Effector memory CD4-positive, alpha-beta T cell (primary cell): Measurements from ENCODE around the gene RNASE8.

ENCODE experiments used
- DNase-seq, 3 donors: peaks; one replicate each; pipeline ENCODE4 v3.0.0-alpha.2; 2020
- H3K27ac ChIP-seq: 2 replicates; pipeline ENCODE4 v1.7.0; 2013; ENCODE audit warnings: mild to moderate bottlenecking, low read length, moderate library complexity; ENCODE audit not compliant: insufficient read depth, poor library complexity, severe bottlenecking
- H3K27me3 ChIP-seq: replicated peaks from 2 replicates; pipeline ENCODE4 v1.7.0; 2013; ENCODE audit warnings: mild to moderate bottlenecking, low read length; ENCODE audit not compliant: insufficient read depth, control insufficient read depth, poor library complexity, severe bottlenecking
- H3K36me3 ChIP-seq: 2 replicates; pipeline ENCODE4 v1.7.0; 2013; ENCODE audit warnings: mild to moderate bottlenecking, low read length, moderate library complexity; ENCODE audit not compliant: control insufficient read depth, insufficient read depth
- H3K4me1 ChIP-seq: 2 replicates; pipeline ENCODE4 v1.7.0; 2013; ENCODE audit warnings: low read length, mild to moderate bottlenecking; ENCODE audit not compliant: control insufficient read depth, insufficient read depth, poor library complexity, severe bottlenecking
- H3K4me3 ChIP-seq: 2 replicates; pipeline ENCODE4 v1.7.0; 2013; ENCODE audit warnings: low read length, low read depth, mild to moderate bottlenecking; ENCODE audit not compliant: insufficient read depth, poor library complexity, severe bottlenecking
- H3K9me3 ChIP-seq: 2 replicates; pipeline ENCODE4 v1.7.0; 2013; ENCODE audit warnings: mild to moderate bottlenecking, low read length, moderate library complexity; ENCODE audit not compliant: control insufficient read depth

The RNASE8 gene

DNA sequence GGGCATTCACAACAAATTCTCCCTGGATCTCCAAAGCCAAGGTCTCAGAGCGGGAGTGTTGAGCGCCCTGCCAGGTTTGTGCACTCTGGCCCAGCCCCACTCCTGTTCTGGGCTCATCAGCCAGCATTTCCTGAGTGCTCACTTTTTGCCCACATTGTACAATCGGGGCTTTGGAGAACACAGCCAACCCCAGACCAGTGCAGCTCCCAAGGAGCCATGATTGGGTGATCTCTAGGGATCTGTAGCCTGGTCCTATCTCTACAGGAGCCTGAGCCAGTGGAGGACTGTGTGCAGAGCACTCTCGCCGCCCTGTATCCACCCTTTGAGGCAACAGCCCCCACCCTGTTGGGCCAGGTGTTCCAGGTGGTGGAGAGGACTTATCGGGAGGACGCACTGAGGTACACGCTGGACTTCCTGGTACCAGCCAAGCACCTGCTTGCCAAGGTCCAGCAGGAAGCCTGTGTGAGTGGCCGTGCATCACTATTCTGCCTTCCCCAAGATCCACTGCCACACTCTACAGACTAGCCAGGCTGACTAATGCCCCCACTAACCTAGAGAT lies 15.2 kb downstream of the RNASE8 start:
- H3K4me3 ChIP-seq, result no peak overlapping the region

DNA sequence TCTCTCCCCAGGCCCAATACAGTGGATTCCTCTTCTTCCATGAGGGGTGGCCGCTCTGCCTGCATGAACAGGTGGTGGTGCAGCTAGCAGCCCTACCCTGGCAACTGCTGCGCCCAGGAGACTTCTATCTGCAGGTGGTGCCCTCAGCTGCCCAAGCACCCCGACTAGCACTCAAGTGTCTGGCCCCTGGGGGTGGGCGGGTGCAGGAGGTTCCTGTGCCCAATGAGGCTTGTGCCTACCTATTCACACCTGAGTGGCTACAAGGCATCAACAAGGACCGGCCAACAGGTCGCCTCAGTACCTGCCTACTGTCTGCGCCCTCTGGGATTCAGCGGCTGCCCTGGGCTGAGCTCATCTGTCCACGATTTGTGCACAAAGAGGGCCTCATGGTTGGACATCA lies 16.3 kb downstream of the RNASE8 start:
- no peak overlapping the region for H3K4me3 ChIP-seq
- peaks cover 29% of the 10 kb centered on the region for H3K27me3 ChIP-seq
- peaks cover 28% of the 10 kb centered on the region for H3K4me1 ChIP-seq
- no peaks in the 10 kb centered on the region for H3K9me3 ChIP-seq
- H3K27ac ChIP-seq, result no peak overlapping the region
- H3K36me3 ChIP-seq, result no peaks in the 10 kb centered on the region
- no peak for DNase-seq

More for the DNA sequence above, 15.2 kb downstream of the RNASE8 start:
- no peak overlapping the region for H3K27ac ChIP-seq
- DNase-seq, result no peak
- peaks cover 35% of the 10 kb centered on the region for H3K4me1 ChIP-seq
- no peaks in the 10 kb centered on the region for H3K36me3 ChIP-seq
- peaks cover 38% of the 10 kb centered on the region for H3K27me3 ChIP-seq
- H3K9me3 ChIP-seq, result no peaks in the 10 kb centered on the region

DNA sequence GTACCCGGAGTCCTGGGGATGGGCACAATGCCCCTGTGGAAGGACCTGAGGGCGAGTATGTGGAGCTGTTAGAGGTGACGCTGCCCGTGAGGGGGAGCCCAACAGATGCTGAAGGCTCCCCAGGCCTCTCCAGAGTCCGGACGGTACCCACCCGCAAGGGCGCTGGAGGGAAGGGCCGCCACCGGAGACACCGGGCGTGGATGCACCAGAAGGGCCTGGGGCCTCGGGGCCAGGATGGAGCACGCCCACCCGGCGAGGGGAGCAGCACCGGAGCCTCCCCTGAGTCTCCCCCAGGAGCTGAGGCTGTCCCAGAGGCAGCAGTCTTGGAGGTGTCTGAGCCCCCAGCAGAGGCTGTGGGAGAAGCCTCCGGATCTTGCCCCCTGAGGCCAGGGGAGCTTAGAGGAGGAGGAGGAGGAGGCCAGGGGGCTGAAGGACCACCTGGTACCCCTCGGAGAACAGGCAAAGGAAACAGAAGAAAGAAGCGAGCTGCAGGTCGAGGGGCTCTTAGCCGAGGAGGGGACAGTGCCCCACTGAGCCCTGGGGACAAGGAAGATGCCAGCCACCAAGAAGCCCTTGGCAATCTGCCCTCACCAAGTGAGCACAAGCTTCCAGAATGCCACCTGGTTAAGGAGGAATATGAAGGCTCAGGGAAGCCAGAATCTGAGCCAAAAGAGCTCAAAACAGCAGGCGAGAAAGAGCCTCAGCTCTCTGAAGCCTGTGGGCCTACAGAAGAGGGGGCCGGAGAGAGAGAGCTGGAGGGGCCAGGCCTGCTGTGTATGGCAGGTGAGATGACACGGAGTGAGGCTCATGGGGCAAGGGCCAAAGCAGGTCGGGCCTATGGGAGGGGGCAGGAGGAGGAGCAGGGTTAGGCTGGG lies 17.0 kb downstream of the RNASE8 start:
- peaks cover 22% of the 10 kb centered on the region for H3K27me3 ChIP-seq
- H3K4me1 ChIP-seq, result peaks cover 21% of the 10 kb centered on the region
- no peaks in the 10 kb centered on the region for H3K9me3 ChIP-seq
- no peak for DNase-seq
- no peaks in the 10 kb centered on the region for H3K36me3 ChIP-seq
- H3K4me3 ChIP-seq, result no peak overlapping the region
- no peak overlapping the region for H3K27ac ChIP-seq

DNA sequence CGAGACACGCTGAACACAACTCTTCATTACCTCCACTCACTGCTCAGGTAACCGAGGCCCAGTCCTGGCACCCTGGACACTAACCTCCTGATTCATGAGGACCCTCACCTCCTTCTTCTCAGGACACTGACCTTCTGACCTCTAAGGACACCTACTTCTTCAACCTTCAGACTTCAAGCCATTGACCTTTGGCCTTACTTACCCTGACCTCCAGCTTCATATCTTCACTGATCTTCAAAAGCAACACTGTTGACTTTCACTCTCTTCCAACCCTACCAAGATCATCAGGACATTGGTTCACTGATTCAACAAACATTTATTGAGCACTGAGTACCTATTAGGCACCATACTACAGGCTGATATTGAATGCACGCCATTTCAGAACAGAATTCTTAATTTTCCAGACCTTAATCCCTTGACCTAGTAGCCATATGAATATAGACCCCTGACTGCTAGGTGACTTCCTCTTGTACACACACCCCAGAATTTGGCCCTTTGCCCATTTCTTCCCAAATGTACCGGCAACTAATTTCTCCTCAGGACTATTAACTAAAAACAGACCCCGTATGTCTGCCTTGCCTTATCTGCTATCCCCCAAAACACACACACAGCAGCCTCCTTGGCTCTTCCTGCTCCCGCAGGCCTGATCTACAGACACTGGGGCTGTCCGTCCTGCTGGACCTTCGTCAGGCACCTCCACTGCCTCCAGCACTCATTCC lies 18.3 kb downstream of the RNASE8 start:
- DNase-seq, result no peak
- peaks cover 11% of the 10 kb centered on the region for H3K4me1 ChIP-seq
- no peaks in the 10 kb centered on the region for H3K9me3 ChIP-seq
- peaks cover 12% of the 10 kb centered on the region for H3K27me3 ChIP-seq
- no peaks in the 10 kb centered on the region for H3K36me3 ChIP-seq
- H3K27ac ChIP-seq, result no peak overlapping the region
- no peak overlapping the region for H3K4me3 ChIP-seq

DNA sequence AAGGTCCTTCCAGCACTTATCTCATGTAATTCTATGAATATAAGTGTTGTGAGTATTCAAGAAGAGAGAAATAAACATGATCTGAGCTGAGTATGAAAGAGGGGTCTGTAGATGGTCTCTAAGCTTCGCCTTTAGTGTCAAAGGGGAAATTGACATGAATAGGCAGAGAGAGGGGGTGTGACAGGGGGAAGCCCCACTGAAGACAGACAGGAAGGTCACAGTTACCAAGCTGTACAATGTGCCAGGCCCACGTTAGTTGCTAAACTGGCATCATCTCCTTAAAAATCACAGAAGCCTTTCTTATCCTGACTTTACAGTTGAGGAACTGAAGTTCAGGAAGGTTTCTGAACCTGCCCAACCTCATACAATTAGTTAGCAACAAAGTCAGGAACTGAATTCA lies 20.1 kb downstream of the RNASE8 start:
- Histone ChIP-seq H3K27ac (no peak overlapping the region), H3K36me3 (no peaks in the 10 kb centered on the region), H3K4me1 (no peaks in the 10 kb centered on the region), H3K4me3 (no peak overlapping the region), H3K9me3 (no peaks in the 10 kb centered on the region), H3K27me3 (no peaks in the 10 kb centered on the region)
- no peak for DNase-seq

DNA sequence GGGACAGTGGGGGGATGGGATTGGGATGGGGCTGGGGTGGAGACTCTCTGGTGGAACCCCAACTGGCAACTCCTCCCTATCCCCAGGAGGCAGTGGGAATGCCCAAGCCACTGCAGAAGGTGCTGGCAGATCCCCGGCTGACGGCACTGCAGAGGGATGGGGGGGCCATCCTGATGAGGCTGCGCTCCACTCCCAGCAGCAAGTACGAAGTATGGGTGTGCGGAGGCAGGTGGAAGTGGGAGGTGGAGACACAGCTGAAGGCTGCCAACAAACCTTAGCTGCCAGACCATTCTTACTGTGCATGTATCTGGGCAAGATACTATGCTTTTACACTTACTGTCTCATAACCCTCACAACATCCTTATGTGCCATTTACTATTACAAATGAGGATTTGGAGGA lies 20.7 kb downstream of the RNASE8 start:
- no peaks in the 10 kb centered on the region for H3K36me3 ChIP-seq
- H3K27ac ChIP-seq, result no peak overlapping the region
- H3K4me3 ChIP-seq, result no peak overlapping the region
- H3K4me1 ChIP-seq, result no peaks in the 10 kb centered on the region
- H3K27me3 ChIP-seq, result no peaks in the 10 kb centered on the region
- no peaks in the 10 kb centered on the region for H3K9me3 ChIP-seq
- DNase-seq, result no peak

DNA sequence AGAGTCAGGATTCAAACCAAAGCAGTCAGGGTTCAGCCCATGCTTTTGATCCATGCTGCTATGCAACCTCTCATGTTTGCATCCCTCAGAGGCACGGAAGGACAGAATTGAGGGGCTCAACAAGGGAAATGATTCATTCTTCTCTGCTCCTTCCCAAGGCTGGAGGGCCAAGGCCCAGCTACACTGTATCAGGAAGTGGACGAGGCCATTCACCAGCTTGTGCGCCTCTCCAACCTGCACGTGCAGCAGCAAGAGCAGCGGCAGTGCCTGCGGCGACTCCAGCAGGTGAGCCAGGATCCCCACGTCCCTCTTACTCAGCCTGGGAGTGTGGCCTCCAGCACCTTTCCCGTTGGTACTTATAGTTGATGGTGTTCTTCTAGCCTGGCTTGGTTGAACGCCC lies 21.1 kb downstream of the RNASE8 start:
- Histone ChIP-seq H3K27ac (no peak overlapping the region), H3K27me3 (no peaks in the 10 kb centered on the region), H3K9me3 (no peaks in the 10 kb centered on the region), H3K4me3 (no peak overlapping the region), H3K36me3 (no peaks in the 10 kb centered on the region), H3K4me1 (no peaks in the 10 kb centered on the region)
- no peak for DNase-seq

DNA sequence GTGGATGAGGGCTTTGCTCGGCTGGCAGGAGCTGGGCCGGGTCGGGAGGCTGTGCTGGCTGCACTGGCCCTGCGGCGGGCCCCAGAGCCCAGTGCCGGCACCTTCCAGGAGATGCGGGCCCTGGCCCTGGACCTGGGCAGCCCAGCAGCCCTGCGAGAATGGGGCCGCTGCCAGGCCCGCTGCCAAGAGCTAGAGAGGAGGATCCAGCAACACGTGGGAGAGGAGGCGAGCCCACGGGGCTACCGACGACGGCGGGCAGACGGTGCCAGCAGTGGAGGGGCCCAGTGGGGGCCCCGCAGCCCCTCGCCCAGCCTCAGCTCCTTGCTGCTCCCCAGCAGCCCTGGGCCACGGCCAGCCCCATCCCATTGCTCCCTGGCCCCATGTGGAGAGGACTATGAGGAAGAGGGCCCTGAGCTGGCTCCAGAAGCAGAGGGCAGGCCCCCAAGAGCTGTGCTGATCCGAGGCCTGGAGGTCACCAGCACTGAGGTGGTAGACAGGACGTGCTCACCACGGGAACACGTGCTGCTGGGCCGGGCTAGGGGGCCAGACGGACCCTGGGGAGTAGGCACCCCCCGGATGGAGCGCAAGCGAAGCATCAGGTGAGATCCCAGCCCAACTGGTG lies 24.0 kb downstream of the RNASE8 start:
- Histone ChIP-seq H3K4me1 (no peaks in the 10 kb centered on the region), H3K27ac (no peak overlapping the region), H3K9me3 (no peaks in the 10 kb centered on the region), H3K36me3 (no peaks in the 10 kb centered on the region), H3K27me3 (no peaks in the 10 kb centered on the region), H3K4me3 (no peak overlapping the region)
- no peak for DNase-seq

DNA sequence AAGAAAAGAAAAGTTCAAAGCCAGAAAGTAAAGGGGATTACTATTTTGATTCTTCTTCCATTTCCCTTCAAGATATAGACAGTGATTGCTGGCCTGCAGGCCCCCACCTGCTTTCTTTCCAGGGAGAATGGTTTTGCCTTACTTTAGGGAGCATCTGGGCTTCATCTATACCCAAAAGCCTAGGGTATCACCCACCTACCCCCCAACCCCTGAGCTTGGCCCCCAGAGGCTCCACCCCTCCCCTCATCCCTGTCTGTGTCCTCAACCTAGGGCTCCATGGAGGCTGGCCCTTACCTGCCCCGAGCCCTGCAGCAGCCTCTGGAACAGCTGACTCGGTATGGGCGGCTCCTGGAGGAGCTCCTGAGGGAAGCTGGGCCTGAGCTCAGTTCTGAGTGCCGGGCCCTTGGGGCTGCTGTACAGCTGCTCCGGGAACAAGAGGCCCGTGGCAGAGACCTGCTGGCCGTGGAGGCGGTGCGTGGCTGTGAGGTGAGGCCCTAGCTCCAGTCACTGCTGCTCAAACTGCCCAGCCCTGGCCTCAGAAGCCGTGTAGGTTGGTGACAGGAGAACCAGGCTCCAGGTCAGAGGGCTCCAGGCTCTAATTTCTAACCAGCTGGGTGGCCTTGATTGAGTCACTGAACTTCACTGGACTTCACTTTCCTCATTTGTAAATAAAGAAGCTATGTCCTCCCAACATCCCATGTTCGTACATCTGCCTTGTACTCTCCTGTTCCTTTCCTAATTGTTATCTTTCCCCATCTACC lies 26.1 kb downstream of the RNASE8 start:
- Histone ChIP-seq H3K27me3 (no peaks in the 10 kb centered on the region), H3K4me1 (peaks cover 12% of the 10 kb centered on the region), H3K36me3 (no peaks in the 10 kb centered on the region), H3K9me3 (no peaks in the 10 kb centered on the region), H3K4me3 (no peak overlapping the region), H3K27ac (no peak overlapping the region)
- DNase-seq, result no peak
